ENCODE results near the gene GNG8.

Gene GNG8

DNA sequence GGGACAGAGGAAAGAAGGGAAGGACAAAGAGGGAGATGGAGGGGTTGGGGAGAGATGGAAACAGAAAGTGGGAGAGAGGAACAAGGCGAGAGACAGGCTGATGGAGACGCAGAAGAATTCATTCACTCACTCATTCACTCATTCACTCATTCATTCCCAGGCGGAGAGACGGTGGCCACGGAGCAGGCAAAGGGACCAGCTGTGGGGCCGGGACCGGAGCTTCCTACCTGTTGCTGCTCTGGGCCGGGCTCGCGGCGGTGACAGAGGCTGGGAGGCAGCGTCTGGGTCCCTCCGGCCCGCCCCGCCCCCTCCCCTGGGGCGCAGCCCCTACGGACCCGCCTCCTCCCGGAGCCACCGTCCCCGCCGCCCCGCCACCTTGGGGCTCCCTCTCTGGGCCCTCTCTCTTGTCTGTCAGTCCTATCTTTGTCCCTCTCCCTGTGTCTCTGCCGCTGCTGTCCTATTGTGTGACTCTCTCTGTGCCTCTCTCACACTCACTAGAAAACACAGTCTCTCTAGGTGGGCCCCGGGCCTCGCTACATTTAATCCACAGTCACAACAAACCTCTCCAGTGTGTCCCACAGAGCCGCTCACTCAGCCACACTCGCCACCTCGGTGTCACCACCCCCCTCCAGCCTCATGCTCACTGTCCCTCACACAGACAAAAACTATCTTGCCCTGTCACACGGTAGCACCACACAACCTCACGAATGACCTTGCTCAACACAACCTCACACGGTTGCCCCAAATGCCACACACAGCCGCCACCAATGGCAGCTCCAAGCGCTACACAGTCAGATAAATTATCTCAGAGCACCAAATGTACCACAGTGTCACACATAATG, at the start of gene GNG8:
Gene GNG8, minus strand, starts transcription at position 283 of the 842 bp plus-strand sequence. CDS start 1,520 bp downstream, outside the sequence.
- TF ChIP-seq, protein P1, sequence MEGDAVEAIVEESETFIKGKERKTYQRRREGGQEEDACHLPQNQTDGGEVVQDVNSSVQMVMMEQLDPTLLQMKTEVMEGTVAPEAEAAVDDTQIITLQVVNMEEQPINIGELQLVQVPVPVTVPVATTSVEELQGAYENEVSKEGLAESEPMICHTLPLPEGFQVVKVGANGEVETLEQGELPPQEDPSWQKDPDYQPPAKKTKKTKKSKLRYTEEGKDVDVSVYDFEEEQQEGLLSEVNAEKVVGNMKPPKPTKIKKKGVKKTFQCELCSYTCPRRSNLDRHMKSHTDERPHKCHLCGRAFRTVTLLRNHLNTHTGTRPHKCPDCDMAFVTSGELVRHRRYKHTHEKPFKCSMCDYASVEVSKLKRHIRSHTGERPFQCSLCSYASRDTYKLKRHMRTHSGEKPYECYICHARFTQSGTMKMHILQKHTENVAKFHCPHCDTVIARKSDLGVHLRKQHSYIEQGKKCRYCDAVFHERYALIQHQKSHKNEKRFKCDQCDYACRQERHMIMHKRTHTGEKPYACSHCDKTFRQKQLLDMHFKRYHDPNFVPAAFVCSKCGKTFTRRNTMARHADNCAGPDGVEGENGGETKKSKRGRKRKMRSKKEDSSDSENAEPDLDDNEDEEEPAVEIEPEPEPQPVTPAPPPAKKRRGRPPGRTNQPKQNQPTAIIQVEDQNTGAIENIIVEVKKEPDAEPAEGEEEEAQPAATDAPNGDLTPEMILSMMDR (IDR thresholded peaks at IDR 0.05): no peak

DNA sequence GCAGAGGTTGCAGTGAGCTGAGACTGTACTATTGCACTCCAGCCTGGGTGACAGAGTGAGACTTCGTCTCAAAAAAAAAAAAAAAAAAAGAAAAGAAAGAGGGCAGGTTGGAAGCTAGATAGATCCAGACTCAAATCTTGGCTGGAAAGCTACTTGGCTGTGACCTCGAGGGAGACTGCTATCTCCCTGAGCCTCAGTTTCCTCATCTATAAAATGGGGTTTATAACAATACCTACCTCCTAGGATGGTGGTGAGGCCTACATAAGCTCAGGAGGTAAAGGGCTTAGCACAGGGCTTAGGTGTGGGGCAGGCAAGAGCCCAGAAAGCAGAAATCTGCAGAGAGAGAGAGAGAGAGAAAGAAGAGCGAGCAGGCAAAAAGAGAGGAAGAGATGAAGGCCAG, 49.2 kb upstream of the GNG8 start:
- TF ChIP-seq, protein P1 (IDR thresholded peaks at IDR 0.05): no peak

DNA sequence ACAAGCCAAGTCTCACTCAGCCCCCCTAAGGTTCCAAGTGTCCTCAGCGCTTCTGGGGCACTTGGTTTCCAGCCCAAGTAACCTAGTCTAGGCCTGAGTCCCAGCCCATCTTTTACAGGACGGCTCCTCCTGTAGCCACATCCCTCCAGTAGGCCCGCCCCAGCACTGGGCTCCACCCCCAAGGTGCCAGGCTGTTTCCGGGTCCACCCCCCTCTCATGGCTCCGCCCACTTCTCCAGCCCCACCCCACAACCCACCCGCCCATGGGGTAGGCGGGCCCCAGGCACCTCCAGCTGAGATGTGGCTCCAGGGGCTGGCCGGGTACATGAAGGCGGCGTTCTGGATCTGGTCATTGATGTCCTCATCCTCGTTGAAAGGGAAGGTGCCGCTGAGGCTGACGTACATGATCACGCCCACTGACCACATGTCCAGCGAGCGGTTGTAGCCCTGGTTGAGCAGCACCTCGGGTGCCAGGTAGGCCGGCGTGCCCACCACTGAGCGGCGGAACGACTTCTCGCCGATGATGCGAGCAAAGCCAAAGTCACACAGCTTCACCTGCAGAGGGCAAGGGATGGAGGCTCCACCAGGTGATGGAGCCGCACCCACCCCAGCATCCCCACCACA, 42.2 kb upstream of the GNG8 start:
- TF ChIP-seq, protein P1 (IDR thresholded peaks at IDR 0.05): no peak

DNA sequence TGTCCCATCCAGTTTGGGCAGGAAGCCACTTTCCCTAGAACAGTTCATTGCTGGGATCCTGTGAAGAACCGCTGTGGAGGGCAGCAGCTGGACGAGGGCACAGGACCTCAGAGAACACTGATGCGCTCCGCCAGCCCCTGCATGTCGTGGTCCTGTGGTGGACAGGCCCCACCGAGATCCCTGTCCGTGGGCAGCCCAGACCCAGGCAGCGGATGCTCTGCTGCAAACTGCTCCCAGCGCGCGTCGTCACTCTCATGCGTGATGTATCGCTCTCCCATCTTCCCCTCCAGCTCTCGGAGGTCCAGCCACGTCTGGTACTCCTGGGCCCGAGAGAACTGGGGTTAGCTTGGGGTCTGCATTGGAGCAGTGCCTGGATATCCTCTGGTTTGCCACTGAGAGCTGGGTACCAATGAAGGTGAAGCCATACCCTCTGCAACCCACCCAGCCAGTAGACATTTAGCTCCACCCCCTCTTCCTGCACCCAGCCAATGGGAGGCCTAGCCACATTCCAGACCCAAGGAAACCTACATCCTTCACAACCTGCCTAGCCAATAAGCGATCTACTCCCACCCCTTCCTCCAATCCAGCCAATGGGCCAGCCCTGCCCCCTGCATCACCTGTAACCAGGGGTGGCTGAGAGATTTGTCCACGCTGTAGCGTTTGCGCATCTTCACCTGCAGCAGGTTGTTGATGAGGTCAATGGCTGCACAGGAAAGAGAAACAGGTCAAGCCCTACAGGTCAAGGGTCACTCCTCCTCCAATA, 38.6 kb upstream of the GNG8 start:
- TF ChIP-seq, protein P1 (IDR thresholded peaks at IDR 0.05): no peak

DNA sequence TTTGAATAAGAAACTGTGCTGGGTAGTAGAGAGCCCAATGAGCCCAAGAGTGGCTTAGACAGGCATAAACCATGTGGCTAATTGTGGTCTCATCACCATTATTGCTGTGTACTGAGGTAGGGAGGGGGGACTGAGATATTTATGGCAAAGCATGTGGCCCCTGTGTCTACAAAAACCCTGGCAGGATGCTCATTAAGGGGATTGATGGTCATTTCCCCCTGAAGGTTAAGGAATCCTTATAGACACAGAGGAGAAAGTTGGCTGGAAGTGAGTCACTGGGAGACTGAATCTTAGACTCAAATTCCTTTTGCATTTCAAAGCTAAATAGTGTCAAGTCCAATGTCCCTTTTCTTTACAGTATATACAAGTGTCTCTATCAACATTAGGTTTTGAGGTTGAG, 34.8 kb upstream of the GNG8 start:
- TF ChIP-seq, protein P1 (IDR thresholded peaks at IDR 0.05): no peak

DNA sequence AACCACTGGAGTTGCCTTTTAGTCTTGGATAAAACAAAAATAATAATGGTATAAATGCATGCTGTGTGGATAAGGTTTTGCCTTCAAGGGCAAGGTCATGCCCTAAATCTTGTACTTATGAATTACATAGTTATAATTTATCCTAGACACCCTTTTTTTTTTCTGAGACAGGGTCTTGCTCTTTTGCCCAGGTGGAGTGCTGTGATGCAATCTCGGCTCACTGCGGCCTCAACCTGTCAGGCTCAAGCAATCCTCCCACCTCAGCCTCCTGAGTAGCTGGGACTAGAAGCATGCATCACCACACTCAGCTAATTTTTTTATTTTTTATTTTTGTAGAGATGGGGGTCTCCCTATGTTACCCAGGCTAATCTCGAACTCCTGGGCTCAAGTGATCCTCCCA, 32.7 kb upstream of the GNG8 start:
- TF ChIP-seq, protein P1 (IDR thresholded peaks at IDR 0.05): no peak

DNA sequence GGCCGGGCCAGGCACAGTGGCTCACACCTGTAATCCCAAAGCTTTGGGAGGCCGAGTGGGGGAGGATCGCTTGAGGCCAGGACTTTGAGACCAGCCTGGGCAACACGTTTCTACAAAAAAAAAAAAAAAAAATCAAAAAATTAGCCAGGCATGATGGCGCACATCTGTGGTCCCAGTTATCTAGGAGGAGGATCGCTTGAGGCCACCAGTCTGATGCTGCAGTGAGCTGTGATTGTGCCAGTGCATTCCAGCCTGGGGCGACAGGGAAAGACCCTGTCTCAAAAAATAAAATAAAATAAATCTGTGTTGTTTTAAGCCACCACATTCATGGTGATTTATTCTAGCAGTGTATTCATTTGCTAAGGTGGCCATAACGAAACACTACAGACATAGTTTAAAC, 29.1 kb upstream of the GNG8 start:
- TF ChIP-seq, protein P1 (IDR thresholded peaks at IDR 0.05): no peak
